Cardiac fibroblast (primary cell): ENCODE results near the gene PCDHA11.
"Not testable (repeated sequence)": the region's sequence is repeated elsewhere in the genome, so short reads cannot be mapped to it uniquely, and the experiment has no call there.

Experiments
- DNase-seq, 2 donors: peaks; one replicate each; pipeline versions ENCODE4 v3.0.0 to v3.0.0-alpha.2; 2010; ENCODE audit warnings: low read depth in 2 of 2
- H3K4me3 ChIP-seq, 2 donors: replicated peaks in 1 of 2; 1 replicate in 1 of 2; 2 replicates in 1 of 2; pipeline ENCODE4 v1.5.1; 2011; ENCODE audit warnings: low read depth in 2 of 2, low read length in 2 of 2, mild to moderate bottlenecking in 2 of 2, moderate library complexity in 1 of 2
- CTCF ChIP-seq: IDR thresholded peaks from one replicate; pipeline ENCODE4 v1.5.1; 2011; ENCODE audit warnings: low read depth, mild to moderate bottlenecking, low read length, inconsistent platforms

The PCDHA11 gene

GRCh38 chr5:140833993-140834392, 34.8 kb upstream of the PCDHA11 start, which contains the start of gene PCDHA7:
Gene PCDHA7 (plus strand): TSS chr5:140834269. CDS start chr5:140834384, 115 bp downstream.
- no peak within 1 kb of the TSS for H3K4me3 ChIP-seq
- DNase-seq, result peak; percentile 24 to 46
- no peak for TF ChIP-seq CTCF

GRCh38 chr5:140834439-140835008, 34.2 kb upstream of the PCDHA11 start:
- H3K4me3 ChIP-seq, DNase-seq: not testable (repeated sequence)

- TF ChIP-seq CTCF, result no peak
- no peak overlapping the region for H3K4me3 ChIP-seq
- DNase-seq, result no peak
These were observed 32.9 kb upstream of the PCDHA11 start for GRCh38 chr5:140835622-140836510.

GRCh38 chr5:140840978-140841962, 27.5 kb upstream of the PCDHA11 start, which contains the start of gene PCDHA8:
Gene PCDHA8 (plus strand): TSS chr5:140841187. CDS start chr5:140841322, 135 bp downstream.
- peak; percentile 37 for TF ChIP-seq CTCF
- no peak within 1 kb of the TSS for H3K4me3 ChIP-seq
- DNase-seq, result peak in 1 of 2 donors; percentile 17

GRCh38 chr5:140842798-140843733, 25.7 kb upstream of the PCDHA11 start:
- DNase-seq, result no peak
- no peak for TF ChIP-seq CTCF
- no peak overlapping the region for H3K4me3 ChIP-seq

GRCh38 chr5:140848139-140849102, 20.3 kb upstream of the PCDHA11 start, which contains the start of gene PCDHA9:
Gene PCDHA9 (plus strand): TSS chr5:140848382. CDS start chr5:140848496, 114 bp downstream.
- DNase-seq, result peak in 1 of 2 donors; percentile 1

GRCh38 chr5:140849831-140850634, 18.7 kb upstream of the PCDHA11 start:
- not testable (repeated sequence) for H3K4me3 ChIP-seq, DNase-seq

More at GRCh38 chr5:140848139-140849102, 20.3 kb upstream of the PCDHA11 start, which contains the start of gene PCDHA9:
- H3K4me3 ChIP-seq, result not testable (repeated sequence)
